KMS-11 (cell line): Measurements from ENCODE around the gene TAF3.

Experiments
- H2AFZ ChIP-seq: fragments of 200-600 bp; sonication (generic); 2 replicates; pipeline ENCODE4 v1.6.1; 2016; ENCODE audit warnings: antibody characterized with exemption, mixed run types, low read depth
- H3K27ac ChIP-seq: fragments of 200-600 bp; sonication (generic); 2 replicates; pipeline ENCODE4 v1.6.1; 2016; ENCODE audit warnings: mild to moderate bottlenecking, mixed run types
- H3K27me3 ChIP-seq: fragments of 200-600 bp; sonication (generic); 2 replicates; pipeline ENCODE4 v1.6.1; 2017; ENCODE audit warnings: mild to moderate bottlenecking, low read depth, mixed run types, moderate library complexity; ENCODE audit not compliant: insufficient read depth
- H3K36me3 ChIP-seq: fragments of 200-600 bp; sonication (generic); 2 replicates; pipeline ENCODE4 v1.6.1; 2017; ENCODE audit warnings: mild to moderate bottlenecking, mixed run types; ENCODE audit not compliant: insufficient read depth
- H3K4me1 ChIP-seq: fragments of 200-600 bp; sonication (generic); 2 replicates; pipeline ENCODE4 v1.6.1; 2016; ENCODE audit warnings: mild to moderate bottlenecking, low read depth, mixed run types; ENCODE audit not compliant: poor library complexity, severe bottlenecking
- H3K4me2 ChIP-seq: fragments of 200-600 bp; sonication (generic); 2 replicates; pipeline ENCODE4 v1.7.0; 2016; ENCODE audit warnings: mild to moderate bottlenecking, mixed run types
- H3K4me3 ChIP-seq: fragments of 200-600 bp; sonication (generic); IDR thresholded peaks from 2 replicates; pipeline ENCODE4 v1.6.1; 2017; ENCODE audit warnings: low read depth, low read length, mixed read lengths; ENCODE audit not compliant: insufficient read depth
- H3K79me2 ChIP-seq: fragments of 200-600 bp; sonication (generic); 2 replicates; pipeline ENCODE4 v1.6.1; 2016; ENCODE audit warnings: low read depth, mixed run types; ENCODE audit not compliant: insufficient read depth
- H3K9ac ChIP-seq: fragments of 200-600 bp; sonication (generic); 2 replicates; pipeline ENCODE4 v1.6.1; 2016; ENCODE audit warnings: mild to moderate bottlenecking, mixed run types
- H4K20me1 ChIP-seq: fragments of 200-600 bp; sonication (generic); 2 replicates; pipeline ENCODE4 v1.6.1; 2016; ENCODE audit warnings: mild to moderate bottlenecking, mixed run types; ENCODE audit not compliant: insufficient read depth
- TF ChIP-seq, protein P1 (sequence below): fragments of 200-600 bp; sonication (generic); conservative IDR thresholded peaks from 2 replicates; pipeline ENCODE4 v1.6.1; 2017; ENCODE audit warnings: low read depth, mild to moderate bottlenecking, antibody characterized with exemption, low read length, moderate library complexity, mixed read lengths

TAF3 gene

DNA sequence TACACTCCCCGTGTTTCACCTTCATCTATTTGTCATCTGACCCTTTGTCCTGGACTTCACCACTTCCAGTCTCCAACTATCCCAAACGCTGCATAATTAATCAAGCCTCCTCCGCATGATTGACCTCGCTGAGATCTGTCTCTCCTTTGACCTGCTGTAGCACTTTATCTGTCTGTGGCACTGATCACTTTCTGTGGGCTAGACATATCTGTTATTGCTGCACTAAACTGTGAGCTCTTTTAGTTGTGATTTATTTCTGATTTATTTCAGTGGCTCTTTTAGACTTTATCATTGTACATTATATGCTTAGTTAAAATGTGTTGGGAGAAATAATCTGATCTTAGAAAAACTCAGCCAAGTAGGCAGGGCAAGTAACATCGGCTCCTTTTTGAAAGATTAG lies 144.3 kb downstream of the TAF3 start:
- Histone ChIP-seq H2AFZ (no peak overlapping the region), H3K27ac (no peak overlapping the region), H3K4me1 (no peaks in the 10 kb centered on the region), H4K20me1 (no peaks in the 10 kb centered on the region), H3K79me2 (no peaks in the 10 kb centered on the region), H3K4me3 (no peak overlapping the region), H3K4me2 (no peak overlapping the region), H3K9ac (no peak overlapping the region), H3K27me3 (no peaks in the 10 kb centered on the region), H3K36me3 (no peaks in the 10 kb centered on the region)
- TF ChIP-seq, protein P1, sequence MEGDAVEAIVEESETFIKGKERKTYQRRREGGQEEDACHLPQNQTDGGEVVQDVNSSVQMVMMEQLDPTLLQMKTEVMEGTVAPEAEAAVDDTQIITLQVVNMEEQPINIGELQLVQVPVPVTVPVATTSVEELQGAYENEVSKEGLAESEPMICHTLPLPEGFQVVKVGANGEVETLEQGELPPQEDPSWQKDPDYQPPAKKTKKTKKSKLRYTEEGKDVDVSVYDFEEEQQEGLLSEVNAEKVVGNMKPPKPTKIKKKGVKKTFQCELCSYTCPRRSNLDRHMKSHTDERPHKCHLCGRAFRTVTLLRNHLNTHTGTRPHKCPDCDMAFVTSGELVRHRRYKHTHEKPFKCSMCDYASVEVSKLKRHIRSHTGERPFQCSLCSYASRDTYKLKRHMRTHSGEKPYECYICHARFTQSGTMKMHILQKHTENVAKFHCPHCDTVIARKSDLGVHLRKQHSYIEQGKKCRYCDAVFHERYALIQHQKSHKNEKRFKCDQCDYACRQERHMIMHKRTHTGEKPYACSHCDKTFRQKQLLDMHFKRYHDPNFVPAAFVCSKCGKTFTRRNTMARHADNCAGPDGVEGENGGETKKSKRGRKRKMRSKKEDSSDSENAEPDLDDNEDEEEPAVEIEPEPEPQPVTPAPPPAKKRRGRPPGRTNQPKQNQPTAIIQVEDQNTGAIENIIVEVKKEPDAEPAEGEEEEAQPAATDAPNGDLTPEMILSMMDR = no peak

DNA sequence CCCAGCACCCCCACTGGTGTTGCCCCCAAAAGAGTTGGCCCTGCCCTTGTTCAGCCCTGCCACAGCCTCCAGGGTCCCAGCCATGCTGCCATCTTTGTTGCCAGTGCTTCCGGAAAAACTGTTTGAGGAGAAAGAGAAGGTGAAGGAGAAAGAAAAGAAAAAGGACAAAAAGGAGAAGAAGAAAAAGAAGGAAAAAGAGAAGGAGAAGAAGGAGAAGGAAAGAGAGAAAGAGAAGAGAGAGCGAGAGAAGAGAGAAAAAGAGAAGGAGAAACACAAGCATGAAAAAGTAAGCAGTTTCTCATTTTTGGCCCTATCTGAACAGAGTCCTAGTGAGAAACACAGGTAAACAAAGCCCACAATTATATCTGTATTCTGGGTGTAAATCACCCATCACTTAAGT lies 147.2 kb downstream of the TAF3 start:
- Histone ChIP-seq H3K79me2 (no peaks in the 10 kb centered on the region), H2AFZ (no peak overlapping the region), H3K9ac (no peak overlapping the region), H3K36me3 (no peaks in the 10 kb centered on the region), H3K27ac (no peak overlapping the region), H3K27me3 (no peaks in the 10 kb centered on the region), H3K4me1 (no peaks in the 10 kb centered on the region), H4K20me1 (no peaks in the 10 kb centered on the region), H3K4me2 (no peak overlapping the region), H3K4me3 (no peak overlapping the region)
- TF ChIP-seq, protein P1 = no peak

DNA sequence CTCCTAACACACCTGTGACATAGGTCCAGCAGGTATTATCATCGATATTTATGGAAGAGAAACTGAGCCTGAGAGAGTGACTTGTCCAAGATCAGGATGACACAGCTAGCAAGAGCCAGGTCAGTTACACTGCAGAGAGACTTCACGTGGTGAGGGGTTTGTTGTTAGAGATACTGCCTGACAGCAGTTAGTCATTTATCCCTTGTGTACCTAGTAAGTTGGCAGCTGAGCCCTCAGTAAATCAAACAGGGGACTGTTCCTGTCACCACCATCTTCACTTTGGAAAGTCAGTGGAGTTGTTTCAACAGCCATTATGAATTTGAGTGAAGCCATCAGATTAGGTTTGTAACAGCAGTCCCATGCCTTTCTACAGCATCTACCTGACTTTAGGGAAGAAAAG lies 148.7 kb downstream of the TAF3 start:
- Histone ChIP-seq H3K27ac (no peak overlapping the region), H3K4me3 (no peak overlapping the region)

DNA sequence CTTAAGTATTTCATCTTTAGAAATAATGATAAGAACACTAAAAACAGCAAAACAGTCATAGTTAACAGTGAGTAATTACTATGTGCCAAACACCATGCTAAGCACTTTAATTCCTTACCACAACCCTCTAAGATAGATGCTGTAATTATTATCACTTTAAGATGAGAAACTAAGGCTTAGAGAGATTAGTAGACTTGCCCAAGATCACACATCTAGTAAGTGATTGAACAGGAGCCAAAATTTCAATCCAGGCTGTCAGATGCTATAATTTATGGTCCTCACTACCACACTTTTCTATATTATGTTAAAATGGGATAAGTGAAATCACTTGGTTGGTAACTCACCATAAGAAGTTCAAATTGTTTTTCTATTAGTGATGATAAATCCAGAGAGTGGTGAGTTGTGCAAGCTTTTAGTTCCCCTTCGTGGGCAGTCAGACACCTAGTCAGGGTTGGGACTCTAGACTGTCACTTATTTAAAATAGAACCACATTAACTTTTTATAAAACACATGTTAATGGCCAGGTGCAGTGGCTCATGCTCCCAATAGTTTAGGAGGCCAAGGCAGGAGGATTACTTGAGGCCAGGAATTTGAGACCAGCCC lies 150.3 kb downstream of the TAF3 start:
- Histone ChIP-seq H3K4me1 (no peaks in the 10 kb centered on the region), H3K27ac (no peak overlapping the region), H3K9ac (no peak overlapping the region), H3K4me2 (no peak overlapping the region), H2AFZ (no peak overlapping the region), H3K36me3 (no peaks in the 10 kb centered on the region), H3K27me3 (no peaks in the 10 kb centered on the region), H3K4me3 (no peak overlapping the region), H3K79me2 (no peaks in the 10 kb centered on the region), H4K20me1 (no peaks in the 10 kb centered on the region)
- TF ChIP-seq, protein P1 = no peak

More for the DNA sequence above, 148.7 kb downstream of the TAF3 start:
- no peaks in the 10 kb centered on the region for H3K79me2 ChIP-seq
- H4K20me1 ChIP-seq = no peaks in the 10 kb centered on the region
- H3K4me2 ChIP-seq = no peak overlapping the region
- no peaks in the 10 kb centered on the region for H3K27me3 ChIP-seq
- H2AFZ ChIP-seq = no peak overlapping the region
- no peaks in the 10 kb centered on the region for H3K36me3 ChIP-seq
- TF ChIP-seq, protein P1 = no peak
- no peaks in the 10 kb centered on the region for H3K4me1 ChIP-seq
- H3K9ac ChIP-seq = no peak overlapping the region
